GM12878 (cell line): ENCODE measurements around the gene CAT. TPM values are rescaled to one million over a fixed set of nuclear protein-coding genes. Genes with fewer than 3 reads are reported as not detected.

Source experiments
- ATAC-seq: fragments of 200-7000 bp; cut with Tn5 transposase; 3 replicates; pipeline ENCODE4 v1.9.1; 2020; ENCODE audit warnings: mild to moderate bottlenecking, moderate library complexity
- BruUV-seq: library from RNA; stranded (reverse); fragments of 400-500 nt; replicated peaks from 2 replicates; lab custom pipeline; 2021; lab: Mats Ljungman, UMichigan
- CTCF ChIA-PET: fragments of 300-600 bp; sonication (Branson Sonifier 250); formaldehyde crosslinking; extraction: SDS; loops from one replicate; lab custom pipeline; 2021; ENCODE audit warnings: inconsistent platforms; lab: Yijun Ruan, JAX
- POLR2A ChIA-PET: fragments of 350-600 bp; formaldehyde crosslinking; extraction: SDS; loops from one replicate; lab custom pipeline; 2021; ENCODE audit warnings: inconsistent platforms; lab: Charles Lee
- RAD21 ChIA-PET: fragments of 300-600 bp; sonication (Branson Sonifier 250); formaldehyde crosslinking; loops from one replicate; lab custom pipeline; 2023; ENCODE audit warnings: antibody characterized with exemption; ENCODE audit not compliant: unreplicated experiment; lab: Charles Lee
- SMC1A ChIA-PET: fragments of 300-600 bp; sonication (Branson Sonifier 250); formaldehyde crosslinking; loops from one replicate; lab custom pipeline; 2023; ENCODE audit not compliant: unreplicated experiment, uncharacterized antibody; lab: Charles Lee
- DNase-seq: peaks from one replicate; pipeline ENCODE4 v3.0.0-alpha.2; 2011; ENCODE audit warnings: low read depth, low spot score
- FAIRE-seq: peaks from 3 replicates; lab custom pipeline; 2011; peaks lifted over from hg19 to GRCh38; lab: Jason Lieb, UNC
- H2AFZ ChIP-seq: 2 replicates; pipeline ENCODE4 v1.6.0; 2011; ENCODE audit warnings: low read depth, low read length, control low read depth; ENCODE audit not compliant: control insufficient read depth
- H3K27ac ChIP-seq: 2 replicates; pipeline ENCODE4 v1.5.1; 2011; ENCODE audit warnings: control low read depth; ENCODE audit not compliant: control insufficient read depth, insufficient read depth
- H3K27me3 ChIP-seq, 2 experiments: replicated peaks in 1 of 2; 2 replicates each; pipeline versions ENCODE4 v1.6.0 to v1.6.1; 2011; ENCODE audit warnings: low read length in 1 of 2; ENCODE audit not compliant: control insufficient read depth in 2 of 2, insufficient read depth in 2 of 2
- H3K36me3 ChIP-seq, 2 experiments: 2 replicates each; pipeline ENCODE4 v1.5.1; 2011; ENCODE audit warnings: low read length in 1 of 2; ENCODE audit not compliant: control insufficient read depth in 2 of 2, insufficient read depth in 2 of 2
- H3K4me1 ChIP-seq: 2 replicates; pipeline ENCODE4 v1.6.1; 2011; ENCODE audit warnings: mild to moderate bottlenecking, low read length, moderate library complexity, mixed read lengths; ENCODE audit not compliant: control insufficient read depth, insufficient read depth
- H3K4me2 ChIP-seq: 2 replicates; pipeline ENCODE4 v1.6.0; 2011; ENCODE audit warnings: control low read depth; ENCODE audit not compliant: control insufficient read depth, insufficient read depth
- H3K4me3 ChIP-seq: fragments of 200-600 bp; sonication (generic); 2 replicates; pipeline ENCODE4 v1.5.1; 2016
- H3K79me2 ChIP-seq: 2 replicates; pipeline ENCODE4 v1.6.0; 2011; ENCODE audit warnings: low read length; ENCODE audit not compliant: control insufficient read depth, insufficient read depth
- H3K9ac ChIP-seq: 2 replicates; pipeline ENCODE4 v1.8.0; 2011; ENCODE audit warnings: low read length, control low read depth, mixed read lengths; ENCODE audit not compliant: control insufficient read depth, insufficient read depth
- H3K9me3 ChIP-seq: replicated peaks from 3 replicates; pipeline ENCODE4 v1.5.1; 2011; ENCODE audit warnings: mild to moderate bottlenecking, low read length; ENCODE audit not compliant: control insufficient read depth, insufficient read depth
- H4K20me1 ChIP-seq: 2 replicates; pipeline ENCODE4 v1.6.0; 2011; ENCODE audit not compliant: control insufficient read depth, insufficient read depth
- CBFB ChIP-seq: IDR thresholded peaks from 2 replicates; pipeline ENCODE4 v1.6.1; 2016; ENCODE audit warnings: antibody characterized with exemption, low read depth
- CREB1 ChIP-seq: IDR thresholded peaks from 2 replicates; pipeline ENCODE4 v1.6.1; 2012; ENCODE audit warnings: low read depth, mild to moderate bottlenecking, inconsistent platforms
- EED ChIP-seq: sonication (generic); IDR thresholded peaks from 2 replicates; pipeline ENCODE4 v1.6.1; 2016; ENCODE audit warnings: antibody characterized with exemption, low read depth
- HDAC6 ChIP-seq: fragments of 200-600 bp; sonication (generic); IDR thresholded peaks from one replicate; pipeline ENCODE4 v1.8.0; 2017; ENCODE audit warnings: antibody characterized with exemption; ENCODE audit not compliant: unreplicated experiment
- IKZF1 ChIP-seq: fragments of 450-650 bp; conservative IDR thresholded peaks from 2 replicates; pipeline ENCODE4 v1.6.1; 2017; ENCODE audit warnings: antibody characterized with exemption, mild to moderate bottlenecking
- IKZF2 ChIP-seq, 2 experiments: fragments of 450-650 bp; IDR thresholded peaks; 2 replicates each; pipeline ENCODE4 v1.6.1; 2017; ENCODE audit warnings: mild to moderate bottlenecking in 2 of 2, moderate library complexity in 2 of 2
- KAT2A ChIP-seq: conservative IDR thresholded peaks from 2 replicates; pipeline ENCODE4 v1.6.1; 2011; ENCODE audit warnings: low read depth, low read length; ENCODE audit not compliant: control insufficient read depth
- LARP7 ChIP-seq: fragments of 450-650 bp; IDR thresholded peaks from 2 replicates; pipeline ENCODE4 v1.6.1; 2017; ENCODE audit warnings: mild to moderate bottlenecking
- RUNX3 ChIP-seq: IDR thresholded peaks from 2 replicates; pipeline ENCODE4 v1.6.1; 2012; ENCODE audit warnings: low read length, inconsistent platforms
- SMC3 ChIP-seq: IDR thresholded peaks from 2 replicates; pipeline ENCODE4 v1.6.1; 2011; ENCODE audit warnings: low read length, improper control_type of control experiment, borderline replicate concordance
- SREBF1 ChIP-seq: IDR thresholded peaks from 2 replicates; pipeline ENCODE4 v1.6.1; 2012; ENCODE audit warnings: mild to moderate bottlenecking, low read length
- SUPT20H ChIP-seq: IDR thresholded peaks from 2 replicates; pipeline ENCODE4 v1.6.1; 2011; ENCODE audit warnings: low read depth, mild to moderate bottlenecking, low read length, moderate library complexity, borderline replicate concordance; ENCODE audit not compliant: control insufficient read depth
- WGBS: methylation state at CpG from one replicate; pipeline ENCODE4 v1.1.6; 2016; ENCODE audit warnings: low lambda C conversion rate; ENCODE audit not compliant: insufficient replicate concordance, insufficient coverage; ENCODE audit errors: missing lambda C conversion rate; 5-methylcytosine and 5-hydroxymethylcytosine counted together
- in situ Hi-C: fragments of 300-500 bp; cut with MboI; formaldehyde crosslinking; loops from 9 replicates; pipeline ENCODE4 v1.14.3; 2018; ENCODE audit warnings: mixed read lengths
- intact Hi-C: fragments of 100-400 bp; cut with micrococcal nuclease; formaldehyde crosslinking; loops from one replicate; pipeline ENCODE4 v1.14.2; 2022; ENCODE audit not compliant: unreplicated experiment
- polyA plus RNA-seq, 11 experiments: library from polyadenylated mRNA; depleted of rRNA in 4 of 11; unstranded in 6 of 11; stranded (reverse) in 5 of 11; fragments of >200 nt; fragmentation: Nextera tagmentation in 4 of 11; fragmentation: Illumina TruSeq in 1 of 11; extraction: Ambion mirVana in 4 of 11; extraction: Trizol in 1 of 11; gene quantifications; 1 replicate in 1 of 11; 2 replicates in 10 of 11; pipeline versions ENCODE4 v1.2.1 to v1.2.3, GENCODE V29; 2011 to 2016; ENCODE audit warnings: inconsistent platforms in 2 of 11, missing spikeins in 2 of 11, low read depth in 1 of 11
- total RNA-seq, 4 experiments: library from RNA; depleted of rRNA in 3 of 4; stranded (reverse); fragments of >200 nt in 3 of 4; fragmentation: Illumina TruSeq in 1 of 4; extraction: Trizol in 1 of 4; gene quantifications; 2 replicates each; pipeline versions ENCODE4 v1.2.1 to v1.2.3, GENCODE V29; 2013 to 2021
- TF ChIP-seq, protein P1 (sequence below): IDR thresholded peaks from 2 replicates; pipeline ENCODE4 v1.6.1; 2012; ENCODE audit warnings: low read depth, low read length, improper control_type of control experiment
- TF ChIP-seq, protein P2 (sequence below): fragments of 450-650 bp; conservative IDR thresholded peaks from 2 replicates; pipeline ENCODE4 v1.6.1; 2017; ENCODE audit warnings: mild to moderate bottlenecking, moderate library complexity
- TF ChIP-seq, protein P3 (sequence below): IDR thresholded peaks from 2 replicates; pipeline ENCODE4 v1.6.1; 2012; ENCODE audit warnings: low read depth, low read length, improper control_type of control experiment

The CAT gene
- total and polyA plus RNA-seq, 10 of the 15 experiments (the other 5 are each of a cell fraction or from before 2014, with no cell fraction given): 22.4 to 71.3 (median 33.6) TPM

DNA sequence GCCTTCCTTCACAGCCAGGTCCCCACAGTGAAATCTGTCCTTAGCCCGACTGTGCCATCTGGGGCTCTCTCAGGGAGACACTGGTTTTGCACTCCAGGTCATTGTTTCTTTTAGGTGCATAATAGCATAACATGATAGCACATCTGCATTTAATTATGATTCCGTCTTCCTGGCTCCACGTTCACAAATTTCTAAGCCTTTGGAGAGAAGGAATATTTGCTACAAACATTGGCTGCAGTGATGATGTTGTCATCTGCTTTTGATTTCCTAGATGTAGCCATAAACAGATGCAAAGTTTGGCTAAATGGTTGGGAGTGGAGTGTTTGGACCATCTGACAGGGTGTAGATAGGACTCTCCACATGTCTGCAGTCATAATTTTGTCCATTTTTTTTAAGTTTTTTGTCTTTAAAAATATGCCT lies 12.0 kb upstream of the CAT start:
- TF ChIP-seq, protein P1, sequence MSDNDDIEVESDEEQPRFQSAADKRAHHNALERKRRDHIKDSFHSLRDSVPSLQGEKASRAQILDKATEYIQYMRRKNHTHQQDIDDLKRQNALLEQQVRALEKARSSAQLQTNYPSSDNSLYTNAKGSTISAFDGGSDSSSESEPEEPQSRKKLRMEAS: no peak
- DNase-seq: no peak
- WGBS: 22% methylated on average over 3 of the region's 3 CpGs
- CTCF ChIA-PET: no interaction called here
- Histone ChIP-seq H3K79me2 (no peaks in the 10 kb centered on the region), H3K36me3 (no peaks in the 10 kb centered on the region), H3K4me1 (no peaks in the 10 kb centered on the region), H2AFZ (no peak overlapping the region), H3K9me3 (no peaks in the 10 kb centered on the region), H3K27ac (no peak overlapping the region), H3K4me3 (no peak overlapping the region), H3K4me2 (no peak overlapping the region), H4K20me1 (no peaks in the 10 kb centered on the region), H3K9ac (no peak overlapping the region), H3K27me3 (no peaks in the 10 kb centered on the region)
- in situ Hi-C loops: no loop called here
- RAD21 ChIA-PET: no interaction called here
- SMC1A ChIA-PET: interaction anchor here (0.7 kb wide), 1 partner anchor 11 kb away, joined by 3 read pairs; the partner anchor contains the start of gene CAT
- no peak for ATAC-seq
- BruUV-seq: no TSS peak
- FAIRE-seq: no peak
- POLR2A ChIA-PET: no interaction called here
- intact Hi-C loops: no loop called here

DNA sequence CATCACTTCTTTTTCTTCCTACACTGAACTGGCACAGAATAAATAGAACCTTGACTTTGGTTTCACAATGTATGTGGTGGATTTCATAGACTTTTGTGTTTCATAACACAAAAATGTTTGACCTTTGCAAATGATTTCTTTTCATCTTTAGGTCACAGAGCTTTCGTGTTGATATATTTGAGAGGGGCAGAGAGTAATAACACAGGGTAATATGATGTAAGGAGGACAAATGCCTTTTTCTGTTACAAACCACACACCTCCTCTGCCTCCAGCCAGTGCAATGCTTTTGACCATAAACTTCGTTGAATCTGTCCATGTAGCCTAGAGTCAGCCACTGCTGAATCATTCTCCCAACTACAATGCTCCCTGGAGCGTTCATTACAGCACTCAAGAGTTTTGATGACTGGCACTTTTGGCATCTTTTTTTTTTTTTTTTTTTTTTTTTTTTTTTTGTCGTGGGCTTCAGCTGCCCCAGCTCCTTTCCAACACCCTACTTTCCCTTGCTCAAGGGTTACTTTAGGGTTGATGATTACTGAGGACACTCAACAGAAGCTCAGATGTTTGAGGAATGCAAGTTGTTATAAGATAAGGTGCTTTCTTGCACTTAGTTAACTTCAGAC lies 11.4 kb upstream of the CAT start:
- Histone ChIP-seq H3K79me2 (no peaks in the 10 kb centered on the region), H3K4me1 (no peaks in the 10 kb centered on the region), H3K36me3 (no peaks in the 10 kb centered on the region), H3K9me3 (no peaks in the 10 kb centered on the region), H3K27ac (no peak overlapping the region), H2AFZ (no peak overlapping the region), H3K4me3 (no peak overlapping the region), H3K4me2 (no peak overlapping the region), H3K27me3 (no peaks in the 10 kb centered on the region), H3K9ac (no peak overlapping the region), H4K20me1 (no peaks in the 10 kb centered on the region)
- in situ Hi-C loops: no loop called here
- RAD21 ChIA-PET: no interaction called here
- FAIRE-seq: no peak
- SMC1A ChIA-PET: interaction anchor here (0.7 to 1.2 kb wide), 2 partner anchors 11 kb away, joined by 3 read pairs; partner anchors contain the start of gene CAT
- 24% methylated on average over 3 of the region's 4 CpGs for WGBS
- BruUV-seq: no TSS peak
- POLR2A ChIA-PET: interaction anchor here (0.6 kb wide), 1 partner anchor 28 kb away, joined by 9 read pairs; no protein-coding TSS in a partner anchor
- intact Hi-C loops: no loop called here
- no peak for DNase-seq
- CTCF ChIA-PET: interaction anchor here (1.0 kb wide), 2 partner anchors 61 to 1056 kb away, joined by 3 read pairs; no protein-coding TSS in a partner anchor
- no peak for ATAC-seq
- TF ChIP-seq IKZF1 (no peak), LARP7 (no peak), KAT2A (no peak), CREB1 (no peak), SUPT20H (no peak), EED (no peak), SREBF1 (no peak), SMC3 (no peak), CBFB (no peak), HDAC6 (no peak), RUNX3 (no peak), IKZF2 (IDR thresholded peaks at IDR 0.05) (no peak)
- TF ChIP-seq, protein P2, sequence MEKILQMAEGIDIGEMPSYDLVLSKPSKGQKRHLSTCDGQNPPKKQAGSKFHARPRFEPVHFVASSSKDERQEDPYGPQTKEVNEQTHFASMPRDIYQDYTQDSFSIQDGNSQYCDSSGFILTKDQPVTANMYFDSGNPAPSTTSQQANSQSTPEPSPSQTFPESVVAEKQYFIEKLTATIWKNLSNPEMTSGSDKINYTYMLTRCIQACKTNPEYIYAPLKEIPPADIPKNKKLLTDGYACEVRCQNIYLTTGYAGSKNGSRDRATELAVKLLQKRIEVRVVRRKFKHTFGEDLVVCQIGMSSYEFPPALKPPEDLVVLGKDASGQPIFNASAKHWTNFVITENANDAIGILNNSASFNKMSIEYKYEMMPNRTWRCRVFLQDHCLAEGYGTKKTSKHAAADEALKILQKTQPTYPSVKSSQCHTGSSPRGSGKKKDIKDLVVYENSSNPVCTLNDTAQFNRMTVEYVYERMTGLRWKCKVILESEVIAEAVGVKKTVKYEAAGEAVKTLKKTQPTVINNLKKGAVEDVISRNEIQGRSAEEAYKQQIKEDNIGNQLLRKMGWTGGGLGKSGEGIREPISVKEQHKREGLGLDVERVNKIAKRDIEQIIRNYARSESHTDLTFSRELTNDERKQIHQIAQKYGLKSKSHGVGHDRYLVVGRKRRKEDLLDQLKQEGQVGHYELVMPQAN: no peak
- TF ChIP-seq, protein P3, sequence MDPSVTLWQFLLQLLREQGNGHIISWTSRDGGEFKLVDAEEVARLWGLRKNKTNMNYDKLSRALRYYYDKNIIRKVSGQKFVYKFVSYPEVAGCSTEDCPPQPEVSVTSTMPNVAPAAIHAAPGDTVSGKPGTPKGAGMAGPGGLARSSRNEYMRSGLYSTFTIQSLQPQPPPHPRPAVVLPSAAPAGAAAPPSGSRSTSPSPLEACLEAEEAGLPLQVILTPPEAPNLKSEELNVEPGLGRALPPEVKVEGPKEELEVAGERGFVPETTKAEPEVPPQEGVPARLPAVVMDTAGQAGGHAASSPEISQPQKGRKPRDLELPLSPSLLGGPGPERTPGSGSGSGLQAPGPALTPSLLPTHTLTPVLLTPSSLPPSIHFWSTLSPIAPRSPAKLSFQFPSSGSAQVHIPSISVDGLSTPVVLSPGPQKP: no peak
